ENCODE measurements around the gene CSN3. TPM values are rescaled to one million over a fixed set of nuclear protein-coding genes. Genes with fewer than 3 reads are reported as not detected.
"Not testable (repeated sequence)": the region's sequence is repeated elsewhere in the genome, so short reads cannot be mapped to it uniquely, and the experiment has no call there.

Gene CSN3
- not detected in 2 replicates for total RNA-seq (2014; rRNA removed; shearing (Covaris generic))

- not testable (repeated sequence) for DNase-seq (ENCODE audit: low read depth)
These were observed at the start of gene CSN3 for GRCh38 chr4:70242297-70242696. Gene CSN3, plus strand, starts transcription at chr4:70242597. Its CDS starts 2,223 bp downstream, at chr4:70244820.

- DNase-seq (ENCODE audit: low read depth): no peak
These were observed 49.5 kb upstream of the CSN3 start for GRCh38 chr4:70192895-70193294.

DNA sequence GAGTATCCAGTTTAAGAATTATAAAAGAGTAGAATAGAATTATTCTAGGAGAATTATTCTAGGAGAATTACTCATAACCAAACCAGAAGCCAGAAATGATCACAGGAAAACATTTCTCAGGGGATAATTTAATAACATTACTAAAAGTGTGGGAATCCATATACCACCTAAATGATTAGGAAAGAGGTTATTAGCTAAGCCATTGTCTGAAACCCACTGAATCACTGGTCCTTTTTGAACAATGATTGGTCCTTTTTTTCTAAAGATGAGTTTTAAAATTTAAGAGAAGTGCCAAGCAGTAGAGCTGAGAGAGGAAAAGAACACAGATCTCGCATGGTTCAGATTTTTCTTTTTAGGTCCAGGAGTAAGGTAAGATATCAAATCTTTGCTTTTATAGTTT, 47.0 kb upstream of the CSN3 start, which contains the start of gene ODAM:
Gene ODAM, plus strand, starts transcription at position 301 of the 400 bp plus-strand sequence. CDS start 819 bp downstream, outside the sequence.
- no peak for DNase-seq (ENCODE audit: low read depth)

GRCh38 chr4:70196857-70197256, 45.5 kb upstream of the CSN3 start:
- no peak for DNase-seq (ENCODE audit: low read depth)

GRCh38 chr4:70197842-70198241, 44.6 kb upstream of the CSN3 start:
- DNase-seq (ENCODE audit: low read depth): no peak

GRCh38 chr4:70203601-70204000, 38.8 kb upstream of the CSN3 start:
- no peak for DNase-seq (ENCODE audit: low read depth)

DNA sequence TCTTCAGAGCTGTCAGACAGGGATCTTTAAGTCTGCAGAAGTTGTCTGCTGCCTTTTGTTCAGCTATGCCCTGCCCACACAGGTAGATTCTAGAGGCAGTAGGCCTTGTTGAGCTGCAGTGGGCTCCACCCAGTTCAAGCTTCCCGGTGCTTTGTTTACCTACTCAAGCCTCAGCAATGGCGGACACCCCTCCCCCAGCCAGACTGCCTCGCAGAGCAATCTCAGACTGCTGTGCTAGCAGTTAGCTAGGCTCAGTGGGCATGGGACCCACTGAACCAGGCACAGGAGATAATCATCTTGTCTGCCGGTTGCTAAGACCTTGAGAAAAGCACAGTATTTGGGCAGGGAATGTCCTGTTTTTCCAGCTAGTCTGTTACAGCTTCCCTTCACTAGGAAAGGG, 29.6 kb upstream of the CSN3 start:
- DNase-seq (ENCODE audit: low read depth): not testable (repeated sequence)

GRCh38 chr4:70216109-70216508, 26.3 kb upstream of the CSN3 start:
- DNase-seq (ENCODE audit: low read depth): not testable (repeated sequence)

DNA sequence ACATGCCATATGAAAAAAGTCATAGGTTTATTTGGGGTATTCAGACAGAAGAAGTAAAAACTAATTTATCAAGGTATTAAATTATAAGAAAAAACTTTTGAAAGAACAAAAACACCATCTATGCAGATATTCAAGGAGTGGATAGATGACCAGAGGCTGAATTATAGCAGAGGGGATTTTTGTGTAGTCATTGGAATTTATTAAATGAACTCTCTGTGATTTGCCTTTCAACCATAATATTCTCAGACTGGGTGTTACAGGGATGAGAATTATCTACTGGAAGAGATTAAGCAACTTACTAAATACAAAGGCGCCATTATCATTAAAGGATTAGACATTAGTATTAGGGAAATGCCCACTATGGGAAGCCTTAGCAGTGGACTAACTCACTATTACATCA, 25.8 kb upstream of the CSN3 start:
- not testable (repeated sequence) for DNase-seq (ENCODE audit: low read depth)

- not testable (repeated sequence) for DNase-seq (ENCODE audit: low read depth)
These were observed 21.0 kb upstream of the CSN3 start for GRCh38 chr4:70221389-70221788.

- DNase-seq (ENCODE audit: low read depth): not testable (repeated sequence)
These were observed 20.6 kb upstream of the CSN3 start for GRCh38 chr4:70221818-70222217.

DNA sequence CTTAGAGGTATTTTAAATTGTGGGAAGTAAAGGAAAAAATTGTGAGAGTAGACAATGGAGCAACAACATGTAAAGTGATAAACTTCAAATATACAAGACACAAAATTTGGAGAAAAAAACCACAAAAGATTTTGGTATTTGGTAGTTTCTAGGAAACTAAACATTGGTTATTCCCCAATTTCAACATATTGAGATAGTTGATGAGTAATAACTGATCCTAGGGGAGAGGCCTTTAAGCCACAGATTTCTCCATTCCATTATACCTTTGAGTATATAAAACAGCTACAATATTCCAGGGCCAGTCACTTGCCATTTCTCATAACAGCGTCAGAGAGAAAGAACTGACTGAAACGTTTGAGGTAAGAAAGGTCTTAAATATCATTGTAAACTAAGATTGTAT, 16.6 kb upstream of the CSN3 start, which contains the start of gene FDCSP:
Gene FDCSP, plus strand, starts transcription at position 301 of the 400 bp plus-strand sequence. CDS start 5,071 bp downstream, outside the sequence.
- DNase-seq (ENCODE audit: low read depth): no peak

DNA sequence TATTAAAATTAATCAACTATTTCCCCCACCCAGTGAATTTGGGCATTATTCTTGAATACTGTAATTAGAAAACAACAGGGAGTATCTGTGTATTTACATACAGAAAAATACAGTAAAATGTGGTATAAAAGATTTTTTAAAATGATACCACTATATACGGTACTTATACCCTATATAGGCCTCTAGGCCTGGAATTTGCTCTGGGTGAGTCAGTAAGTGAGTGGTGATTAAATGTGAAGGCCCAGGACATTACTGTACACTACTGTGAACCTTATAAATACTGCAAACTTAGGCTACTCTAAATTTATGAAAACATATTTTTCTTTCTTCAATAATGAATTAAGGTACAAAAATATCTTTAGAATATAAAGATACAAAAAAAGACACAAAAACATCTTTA, 6.3 kb upstream of the CSN3 start:
- DNase-seq (ENCODE audit: low read depth): no peak

- no peak for DNase-seq (ENCODE audit: low read depth)
These were observed 3.1 kb upstream of the CSN3 start for GRCh38 chr4:70239131-70239883.

GRCh38 chr4:70239884-70240591, 2.4 kb upstream of the CSN3 start:
- DNase-seq (ENCODE audit: low read depth): no peak

- no peak for DNase-seq (ENCODE audit: low read depth)
These were observed 694 bp downstream of the CSN3 start for GRCh38 chr4:70243091-70243490.

DNA sequence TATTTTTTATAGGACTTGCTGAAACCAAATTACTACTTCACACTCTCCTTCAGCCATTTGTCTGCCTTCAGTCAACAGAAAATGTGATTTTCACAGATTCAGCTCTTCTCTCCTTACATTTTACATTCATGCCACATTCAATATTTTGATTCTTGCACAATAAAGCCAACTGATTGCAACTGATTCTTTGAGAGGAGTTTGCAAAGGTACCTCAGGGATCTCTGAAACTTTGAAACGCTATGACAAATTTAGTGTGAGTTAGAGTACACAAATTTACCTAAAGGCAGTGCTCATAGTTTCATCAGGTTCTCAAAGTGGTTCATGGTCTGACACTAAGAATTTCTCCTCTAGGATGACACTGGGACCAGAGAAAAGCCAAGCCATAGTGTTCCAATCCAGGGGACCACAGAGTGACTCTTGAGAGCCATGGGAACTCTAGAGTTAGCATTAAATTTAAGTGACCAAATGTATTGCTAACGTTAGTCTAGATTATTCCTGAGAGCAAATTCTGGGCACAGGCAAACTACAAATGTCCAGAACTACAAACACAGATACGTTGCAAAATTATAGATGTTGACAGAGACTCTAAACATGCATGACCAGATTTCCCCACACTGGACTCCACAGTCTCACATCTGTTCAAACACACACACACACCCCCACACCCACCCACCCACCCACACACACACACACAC, 9.0 kb downstream of the CSN3 start:
- no peak for DNase-seq (ENCODE audit: low read depth)

DNA sequence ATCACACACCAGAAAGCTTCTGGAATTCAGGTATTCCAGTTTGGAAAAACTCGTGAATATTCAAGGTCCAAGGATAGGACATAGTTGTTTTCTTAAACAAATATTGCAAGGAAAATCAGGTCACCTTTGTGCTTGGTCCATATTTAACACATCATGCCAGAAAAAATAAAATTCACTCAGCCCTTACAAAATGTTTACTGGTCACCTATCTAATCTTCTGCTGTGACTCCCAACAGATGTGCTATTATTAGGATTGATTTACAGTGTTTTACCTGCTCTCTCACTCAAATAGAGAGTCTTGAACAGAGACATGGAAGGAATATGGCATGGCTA, 9.5 kb downstream of the CSN3 start:
- no peak for DNase-seq (ENCODE audit: low read depth)

GRCh38 chr4:70269674-70270073, 27.3 kb downstream of the CSN3 start:
- peak; percentile 3 for DNase-seq (ENCODE audit: low read depth)

DNA sequence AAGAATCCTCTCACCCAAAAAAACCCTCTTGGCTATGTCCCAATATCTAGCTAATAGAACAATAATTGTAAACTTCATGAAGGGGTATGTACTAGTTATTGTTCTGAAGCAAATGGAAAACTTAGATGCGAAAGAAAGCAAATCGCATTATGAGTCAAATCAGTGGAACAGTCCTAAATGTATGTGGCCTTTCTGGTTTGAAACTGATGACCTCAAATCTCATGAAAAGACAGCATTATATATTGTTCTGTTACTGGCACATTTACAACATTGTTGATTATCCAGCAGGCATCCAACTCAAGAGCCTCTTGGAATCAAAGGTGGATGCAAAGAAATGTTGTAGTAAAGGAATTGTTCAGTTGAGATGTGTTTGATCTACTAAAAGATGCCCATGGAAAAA, 34.7 kb downstream of the CSN3 start:
- no peak for DNase-seq (ENCODE audit: low read depth)

GRCh38 chr4:70280567-70280966, 38.2 kb downstream of the CSN3 start:
- no peak for DNase-seq (ENCODE audit: low read depth)

DNA sequence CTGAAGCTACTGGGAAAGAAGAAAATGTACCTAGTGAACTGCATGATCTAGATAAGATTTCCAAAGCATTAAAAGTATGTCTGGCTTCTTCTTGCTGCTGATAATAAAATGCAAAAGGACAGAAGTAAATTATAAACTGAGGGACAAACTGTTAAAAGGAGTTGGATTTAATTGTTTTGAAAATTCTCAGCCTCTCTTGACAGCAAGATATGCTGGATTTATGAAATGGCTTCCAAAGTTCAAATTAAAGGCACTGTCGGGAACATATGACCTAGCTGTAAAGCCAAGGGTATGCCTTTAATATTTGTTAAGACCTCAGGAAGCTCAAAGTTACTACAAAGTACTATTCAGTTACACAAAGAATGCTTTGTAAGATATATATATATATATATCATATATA, 46.3 kb downstream of the CSN3 start:
- no peak for DNase-seq (ENCODE audit: low read depth)

Data from M059J (cell line).